HEK293 (cell line): Measurements from ENCODE around the gene B4GALNT1.

Experiments used
- GLI2 ChIP-seq: fragments of 450-650 bp; formaldehyde crosslinking; IDR thresholded peaks from 2 replicates; pipeline ENCODE4; 2017; ENCODE audit warnings: missing biosample characterization, missing genetic modification characterization, low read depth, borderline replicate concordance
- TCF7L2 ChIP-seq: IDR thresholded peaks from 2 replicates; pipeline ENCODE4 v1.6.1; 2011; ENCODE audit warnings: low read depth, mild to moderate bottlenecking, inconsistent platforms, low read length, moderate library complexity, borderline replicate concordance
- YY1 ChIP-seq: fragments of 450-650 bp; formaldehyde crosslinking; IDR thresholded peaks from 2 replicates; pipeline ENCODE4 v1.5.1; 2018; ENCODE audit warnings: missing biosample characterization, missing genetic modification characterization
- ZNF214 ChIP-seq: fragments of 450-650 bp; formaldehyde crosslinking; IDR thresholded peaks from 2 replicates; pipeline ENCODE4 v1.5.1; 2017; ENCODE audit warnings: missing biosample characterization, mild to moderate bottlenecking, missing genetic modification characterization, borderline replicate concordance
- ZNF266 ChIP-seq: fragments of 450-650 bp; formaldehyde crosslinking; IDR thresholded peaks from 2 replicates; pipeline ENCODE4 v1.5.1; 2016; ENCODE audit warnings: missing biosample characterization, missing genetic modification characterization, low read depth
- ZNF274 ChIP-seq, 2 experiments: fragments of 200-500 bp in 1 of 2; fragments of 450-650 bp in 1 of 2; sonication (Bioruptor generic) in 1 of 2; formaldehyde crosslinking in 1 of 2; IDR thresholded peaks; 2 replicates each; pipeline versions ENCODE4 v1.5.1 to v1.6.1; 2014 to 2016; ENCODE audit warnings: borderline replicate concordance in 1 of 2, inconsistent platforms in 1 of 2, low read length in 1 of 2, missing biosample characterization in 1 of 2, missing genetic modification characterization in 1 of 2
- ZNF311 ChIP-seq: fragments of 450-650 bp; formaldehyde crosslinking; IDR thresholded peaks from 2 replicates; pipeline ENCODE4 v1.5.1; 2017; ENCODE audit warnings: missing biosample characterization, missing genetic modification characterization, borderline replicate concordance
- ZNF560 ChIP-seq: fragments of 450-650 bp; formaldehyde crosslinking; IDR thresholded peaks from 2 replicates; pipeline ENCODE4 v1.5.1; 2017; ENCODE audit warnings: missing biosample characterization, missing genetic modification characterization, borderline replicate concordance
- ZNF792 ChIP-seq: fragments of 450-650 bp; formaldehyde crosslinking; IDR thresholded peaks from 2 replicates; pipeline ENCODE4 v1.5.1; 2016; ENCODE audit warnings: missing biosample characterization, missing genetic modification characterization
- ZNF843 ChIP-seq: fragments of 450-650 bp; formaldehyde crosslinking; IDR thresholded peaks from 2 replicates; pipeline ENCODE4 v1.5.1; 2016; ENCODE audit warnings: missing biosample characterization, missing genetic modification characterization
- TF ChIP-seq, protein P1 (sequence below): fragments of 450-650 bp; formaldehyde crosslinking; IDR thresholded peaks from 2 replicates; pipeline ENCODE4 v1.5.1; 2016; ENCODE audit warnings: missing biosample characterization, missing genetic modification characterization
- TF ChIP-seq, protein P2 (sequence below): fragments of 450-650 bp; formaldehyde crosslinking; IDR thresholded peaks from 2 replicates; pipeline ENCODE4 v1.5.1; 2016; ENCODE audit warnings: missing biosample characterization, missing genetic modification characterization

- TF ChIP-seq GLI2 (tag by site-specific recombination) (no peak), ZNF214 (no peak), ZNF843 (tag by site-specific recombination) (no peak), ZNF274 (IDR thresholded peaks at IDR 0.05; ENCODE audit: low read length) (no peak), ZNF274 (tag by site-specific recombination; IDR thresholded peaks at IDR 0.05; ENCODE audit: borderline replicate concordance) (no peak), ZNF792 (tag by site-specific recombination) (no peak), ZNF560 (tag by site-specific recombination) (no peak), YY1 (tag by site-specific recombination) (no peak), ZNF311 (tag by site-specific recombination) (no peak), TCF7L2 (no peak), ZNF266 (tag by site-specific recombination) (no peak)
- TF ChIP-seq, protein P1, sequence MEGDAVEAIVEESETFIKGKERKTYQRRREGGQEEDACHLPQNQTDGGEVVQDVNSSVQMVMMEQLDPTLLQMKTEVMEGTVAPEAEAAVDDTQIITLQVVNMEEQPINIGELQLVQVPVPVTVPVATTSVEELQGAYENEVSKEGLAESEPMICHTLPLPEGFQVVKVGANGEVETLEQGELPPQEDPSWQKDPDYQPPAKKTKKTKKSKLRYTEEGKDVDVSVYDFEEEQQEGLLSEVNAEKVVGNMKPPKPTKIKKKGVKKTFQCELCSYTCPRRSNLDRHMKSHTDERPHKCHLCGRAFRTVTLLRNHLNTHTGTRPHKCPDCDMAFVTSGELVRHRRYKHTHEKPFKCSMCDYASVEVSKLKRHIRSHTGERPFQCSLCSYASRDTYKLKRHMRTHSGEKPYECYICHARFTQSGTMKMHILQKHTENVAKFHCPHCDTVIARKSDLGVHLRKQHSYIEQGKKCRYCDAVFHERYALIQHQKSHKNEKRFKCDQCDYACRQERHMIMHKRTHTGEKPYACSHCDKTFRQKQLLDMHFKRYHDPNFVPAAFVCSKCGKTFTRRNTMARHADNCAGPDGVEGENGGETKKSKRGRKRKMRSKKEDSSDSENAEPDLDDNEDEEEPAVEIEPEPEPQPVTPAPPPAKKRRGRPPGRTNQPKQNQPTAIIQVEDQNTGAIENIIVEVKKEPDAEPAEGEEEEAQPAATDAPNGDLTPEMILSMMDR (tag by site-specific recombination): no peak
- TF ChIP-seq, protein P2, sequence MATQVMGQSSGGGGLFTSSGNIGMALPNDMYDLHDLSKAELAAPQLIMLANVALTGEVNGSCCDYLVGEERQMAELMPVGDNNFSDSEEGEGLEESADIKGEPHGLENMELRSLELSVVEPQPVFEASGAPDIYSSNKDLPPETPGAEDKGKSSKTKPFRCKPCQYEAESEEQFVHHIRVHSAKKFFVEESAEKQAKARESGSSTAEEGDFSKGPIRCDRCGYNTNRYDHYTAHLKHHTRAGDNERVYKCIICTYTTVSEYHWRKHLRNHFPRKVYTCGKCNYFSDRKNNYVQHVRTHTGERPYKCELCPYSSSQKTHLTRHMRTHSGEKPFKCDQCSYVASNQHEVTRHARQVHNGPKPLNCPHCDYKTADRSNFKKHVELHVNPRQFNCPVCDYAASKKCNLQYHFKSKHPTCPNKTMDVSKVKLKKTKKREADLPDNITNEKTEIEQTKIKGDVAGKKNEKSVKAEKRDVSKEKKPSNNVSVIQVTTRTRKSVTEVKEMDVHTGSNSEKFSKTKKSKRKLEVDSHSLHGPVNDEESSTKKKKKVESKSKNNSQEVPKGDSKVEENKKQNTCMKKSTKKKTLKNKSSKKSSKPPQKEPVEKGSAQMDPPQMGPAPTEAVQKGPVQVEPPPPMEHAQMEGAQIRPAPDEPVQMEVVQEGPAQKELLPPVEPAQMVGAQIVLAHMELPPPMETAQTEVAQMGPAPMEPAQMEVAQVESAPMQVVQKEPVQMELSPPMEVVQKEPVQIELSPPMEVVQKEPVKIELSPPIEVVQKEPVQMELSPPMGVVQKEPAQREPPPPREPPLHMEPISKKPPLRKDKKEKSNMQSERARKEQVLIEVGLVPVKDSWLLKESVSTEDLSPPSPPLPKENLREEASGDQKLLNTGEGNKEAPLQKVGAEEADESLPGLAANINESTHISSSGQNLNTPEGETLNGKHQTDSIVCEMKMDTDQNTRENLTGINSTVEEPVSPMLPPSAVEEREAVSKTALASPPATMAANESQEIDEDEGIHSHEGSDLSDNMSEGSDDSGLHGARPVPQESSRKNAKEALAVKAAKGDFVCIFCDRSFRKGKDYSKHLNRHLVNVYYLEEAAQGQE (tag by site-specific recombination): no peak
Measured at GRCh38 chr12:57592551-57593165, 40.3 kb downstream of the B4GALNT1 start.
